ENCODE results near the gene NLRP6. TPM values are rescaled to one million over a fixed set of nuclear protein-coding genes. Genes with fewer than 3 reads are reported as not detected.

Gene NLRP6
- total RNA-seq, 1 experiment from 2014 or later = not detected

DNA sequence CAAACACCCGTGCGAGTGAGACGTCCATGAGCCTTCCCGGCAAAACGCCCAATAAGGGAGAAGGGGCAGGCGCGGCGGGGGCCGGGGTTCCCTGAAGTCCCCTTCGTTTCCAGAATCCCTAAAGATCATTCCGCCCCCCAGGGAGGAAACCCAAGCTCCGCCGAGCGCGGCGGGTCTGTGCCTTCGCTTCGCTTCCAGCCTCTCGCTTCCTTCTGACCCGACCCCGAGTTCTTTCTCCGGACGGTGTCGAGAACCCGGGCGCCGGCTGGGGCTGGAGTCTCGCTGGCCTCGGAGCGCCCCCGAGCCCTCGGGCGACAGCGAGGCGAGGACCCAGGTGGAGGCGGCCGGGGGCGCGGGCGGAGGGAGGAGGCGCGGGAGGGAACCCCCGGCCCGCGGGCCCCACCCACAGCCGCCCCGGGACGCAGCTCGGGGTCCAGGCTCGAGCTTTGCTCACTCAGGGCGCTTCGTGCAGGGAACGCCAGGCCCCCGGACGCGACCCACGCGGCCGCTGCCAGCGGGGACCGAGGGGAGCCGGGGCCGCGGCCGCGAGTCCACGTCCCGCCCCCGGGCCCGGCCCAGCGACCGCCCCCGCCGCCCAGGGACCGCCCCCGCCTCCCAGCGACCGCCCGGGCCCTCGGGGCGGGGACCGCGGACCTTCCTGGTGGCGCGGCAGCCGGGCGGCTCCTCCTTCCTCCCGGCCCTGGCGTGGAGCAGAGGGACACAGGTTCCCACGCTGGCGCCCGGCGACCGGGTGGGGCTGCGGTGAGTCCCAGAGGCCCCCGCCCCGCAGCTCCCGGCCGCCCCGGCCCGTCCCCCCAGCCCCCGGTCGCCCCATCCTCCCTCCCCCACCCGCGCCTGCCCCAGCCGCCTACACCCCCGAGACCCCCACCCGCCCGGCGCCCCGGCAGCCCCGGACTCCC is 10.5 kb downstream of the NLRP6 start, which contains the start of gene PGGHG:
Gene PGGHG, plus strand, starts transcription at position 649 of the 920 bp plus-strand sequence. CDS start 691 bp downstream, outside the sequence.
- no peak within 1 kb of the TSS for H2AK5ac ChIP-seq (ENCODE audit: insufficient read length, low read length)
- no peak within 1 kb of the TSS for H4K5ac ChIP-seq (ENCODE audit: insufficient read length, low read depth, low read length)
- no CpG with 5 or more reads among the region's 112 CpGs for WGBS (ENCODE audit: extremely low coverage, insufficient read length, low lambda C conversion rate)
- H3K27me3 ChIP-seq (ENCODE audit: insufficient read depth, low read length) = peaks cover 7% of the 10 kb centered on the region; the same call in 1 of the 2 replicates
- H3K9me3 ChIP-seq (ENCODE audit: control insufficient read depth, low read depth, low read length) = no peaks in the 10 kb centered on the region
- H3K36me3 Mint-ChIP-seq (ENCODE audit: insufficient read depth in 1 of 3, low read depth in 3 of 3) = peaks cover 15 to 24% (median 16%) of the 10 kb centered on the region in 3 experiments
- H3K23ac ChIP-seq (ENCODE audit: insufficient read length, low read depth, low read length) = no peak within 1 kb of the TSS
- no peak within 1 kb of the TSS for H2BK12ac ChIP-seq (ENCODE audit: insufficient read length, low read depth, low read length)
- no peaks in the 10 kb centered on the region for H3K9me3 Mint-ChIP-seq
- no peak within 1 kb of the TSS for H4K8ac ChIP-seq (replicated peaks; ENCODE audit: insufficient read length, low read depth, low read length)
- H3K27ac Mint-ChIP-seq = peak within 1 kb of the TSS in 1 of 3 experiments; percentile 87; a peak in 2 of 7 replicates
- H2AFZ ChIP-seq (ENCODE audit: low read length) = no peak within 1 kb of the TSS
- no peak within 1 kb of the TSS for H2BK15ac ChIP-seq (ENCODE audit: low read depth, low read length)
- H3K14ac ChIP-seq (ENCODE audit: insufficient read depth, low read length) = peak within 1 kb of the TSS; percentile 19
- H3K18ac ChIP-seq (ENCODE audit: insufficient read length, low read depth, low read length) = peak within 1 kb of the TSS; percentile 6
- H4K91ac ChIP-seq (ENCODE audit: insufficient read length, low read depth, low read length) = no peak within 1 kb of the TSS
- H3K4me1 ChIP-seq (ENCODE audit: insufficient read depth, low read length) = no peaks in the 10 kb centered on the region
- H2BK5ac ChIP-seq (ENCODE audit: insufficient read length, low read length) = no peak within 1 kb of the TSS
- TF ChIP-seq, protein P1, sequence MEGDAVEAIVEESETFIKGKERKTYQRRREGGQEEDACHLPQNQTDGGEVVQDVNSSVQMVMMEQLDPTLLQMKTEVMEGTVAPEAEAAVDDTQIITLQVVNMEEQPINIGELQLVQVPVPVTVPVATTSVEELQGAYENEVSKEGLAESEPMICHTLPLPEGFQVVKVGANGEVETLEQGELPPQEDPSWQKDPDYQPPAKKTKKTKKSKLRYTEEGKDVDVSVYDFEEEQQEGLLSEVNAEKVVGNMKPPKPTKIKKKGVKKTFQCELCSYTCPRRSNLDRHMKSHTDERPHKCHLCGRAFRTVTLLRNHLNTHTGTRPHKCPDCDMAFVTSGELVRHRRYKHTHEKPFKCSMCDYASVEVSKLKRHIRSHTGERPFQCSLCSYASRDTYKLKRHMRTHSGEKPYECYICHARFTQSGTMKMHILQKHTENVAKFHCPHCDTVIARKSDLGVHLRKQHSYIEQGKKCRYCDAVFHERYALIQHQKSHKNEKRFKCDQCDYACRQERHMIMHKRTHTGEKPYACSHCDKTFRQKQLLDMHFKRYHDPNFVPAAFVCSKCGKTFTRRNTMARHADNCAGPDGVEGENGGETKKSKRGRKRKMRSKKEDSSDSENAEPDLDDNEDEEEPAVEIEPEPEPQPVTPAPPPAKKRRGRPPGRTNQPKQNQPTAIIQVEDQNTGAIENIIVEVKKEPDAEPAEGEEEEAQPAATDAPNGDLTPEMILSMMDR (conservative IDR thresholded peaks at IDR 0.05) = no peak
- H3K4me2 ChIP-seq (ENCODE audit: insufficient read depth, insufficient read length, low read length) = peak within 1 kb of the TSS; percentile 48
- no peak within 1 kb of the TSS for H3K27ac ChIP-seq (ENCODE audit: insufficient read length, low read depth, low read length)
- no peak within 1 kb of the TSS for H2BK20ac ChIP-seq (ENCODE audit: low read depth, low read length, poor library complexity, severe bottlenecking)
- H3K9ac ChIP-seq (ENCODE audit: extremely low read depth, insufficient read length, low read length) = no peak within 1 kb of the TSS
- H3K79me2 ChIP-seq (ENCODE audit: insufficient read depth, low read length) = no peaks in the 10 kb centered on the region
- peaks cover 28 to 36% of the 10 kb centered on the region in 2 experiments for H3K4me1 Mint-ChIP-seq
- H3K23me2 ChIP-seq (ENCODE audit: insufficient read length, low read depth, low read length, poor library complexity, severe bottlenecking) = peaks cover 9% of the 10 kb centered on the region
- H2BK120ac ChIP-seq (ENCODE audit: low read depth, low read length, poor library complexity, severe bottlenecking) = no peak within 1 kb of the TSS
- H3K4ac ChIP-seq (ENCODE audit: low read depth, low read length) = no peak within 1 kb of the TSS
- no peaks in the 10 kb centered on the region for H4K20me1 ChIP-seq (ENCODE audit: control insufficient read depth, insufficient read depth, insufficient read length)
- peaks cover 13% of the 10 kb centered on the region for H3K27me3 Mint-ChIP-seq (ENCODE audit: low read depth)
- H3K56ac ChIP-seq (ENCODE audit: insufficient read length, low read depth, low read length) = no peak within 1 kb of the TSS
- DNase-seq = peak; percentile 33
- H3T11ph ChIP-seq (ENCODE audit: low read length) = no peak within 1 kb of the TSS
- H3K4me3 Mint-ChIP-seq = peak within 1 kb of the TSS; percentile 63 to 84
- H3K79me1 ChIP-seq (ENCODE audit: insufficient read depth, low read depth, low read length, poor library complexity, severe bottlenecking) = no peaks in the 10 kb centered on the region

Measured in H9 (cell line).